22Rv1 (cell line): ENCODE data around the gene FGF6.

Experiments used
- ZFX ChIP-seq: fragments of 450-650 bp; IDR thresholded peaks from 2 replicates; pipeline ENCODE4 v1.6.1; 2017; ENCODE audit warnings: antibody characterized with exemption, borderline replicate concordance
- TF ChIP-seq, protein P1 (sequence below): fragments of 450-650 bp; IDR thresholded peaks from 2 replicates; pipeline ENCODE4 v1.5.1; 2017; ENCODE audit warnings: mild to moderate bottlenecking

DNA sequence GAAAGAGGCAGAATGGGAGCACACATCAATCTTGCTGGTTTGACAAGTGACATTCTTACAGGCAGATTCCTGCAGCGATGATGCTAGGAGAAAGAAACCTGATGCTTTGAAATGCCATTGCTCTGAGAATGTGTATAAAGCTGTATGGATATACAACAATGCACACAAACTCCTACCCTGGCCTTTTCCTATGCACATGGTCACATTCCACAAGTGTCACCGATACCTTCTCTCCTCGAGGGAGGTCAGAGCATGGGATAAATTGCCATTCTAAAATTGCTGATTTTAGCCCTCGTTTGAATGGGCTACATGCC is 11.9 kb downstream of the FGF6 start:
- TF ChIP-seq, protein P1, sequence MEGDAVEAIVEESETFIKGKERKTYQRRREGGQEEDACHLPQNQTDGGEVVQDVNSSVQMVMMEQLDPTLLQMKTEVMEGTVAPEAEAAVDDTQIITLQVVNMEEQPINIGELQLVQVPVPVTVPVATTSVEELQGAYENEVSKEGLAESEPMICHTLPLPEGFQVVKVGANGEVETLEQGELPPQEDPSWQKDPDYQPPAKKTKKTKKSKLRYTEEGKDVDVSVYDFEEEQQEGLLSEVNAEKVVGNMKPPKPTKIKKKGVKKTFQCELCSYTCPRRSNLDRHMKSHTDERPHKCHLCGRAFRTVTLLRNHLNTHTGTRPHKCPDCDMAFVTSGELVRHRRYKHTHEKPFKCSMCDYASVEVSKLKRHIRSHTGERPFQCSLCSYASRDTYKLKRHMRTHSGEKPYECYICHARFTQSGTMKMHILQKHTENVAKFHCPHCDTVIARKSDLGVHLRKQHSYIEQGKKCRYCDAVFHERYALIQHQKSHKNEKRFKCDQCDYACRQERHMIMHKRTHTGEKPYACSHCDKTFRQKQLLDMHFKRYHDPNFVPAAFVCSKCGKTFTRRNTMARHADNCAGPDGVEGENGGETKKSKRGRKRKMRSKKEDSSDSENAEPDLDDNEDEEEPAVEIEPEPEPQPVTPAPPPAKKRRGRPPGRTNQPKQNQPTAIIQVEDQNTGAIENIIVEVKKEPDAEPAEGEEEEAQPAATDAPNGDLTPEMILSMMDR, result no peak
- TF ChIP-seq ZFX, result no peak
